Measurements from ENCODE around the gene DDX27. TPM values are rescaled to one million over a fixed set of nuclear protein-coding genes. Genes with fewer than 3 reads are reported as not detected.
"Not testable (repeated sequence)": the region's sequence is repeated elsewhere in the genome, so short reads cannot be mapped to it uniquely, and the experiment has no call there.

Gene DDX27
- total and polyA plus RNA-seq, 2 experiments from 2014 or later = 29.1 to 33.9 TPM

GRCh38 chr20:49215232-49215631 is 4.0 kb upstream of the DDX27 start:
- H3K27ac ChIP-seq = no peak overlapping the region
- no peak overlapping the region for H3K4me2 ChIP-seq
- WGBS (ENCODE audit: low lambda C conversion rate, missing lambda C conversion rate) = 84% methylated on average over 3 of the region's 3 CpGs
- no peak overlapping the region for H2AFZ ChIP-seq
- no peak for TF ChIP-seq EZH2 (IDR thresholded peaks at IDR 0.05; ENCODE audit: borderline replicate concordance)
- no peaks in the 10 kb centered on the region for H3K9me3 ChIP-seq (ENCODE audit: low read depth)
- DNase-seq (ENCODE audit: low spot score) = no peak
- peaks cover 10% of the 10 kb centered on the region for H3K79me2 ChIP-seq
- no peak overlapping the region for H3K4me3 ChIP-seq
- no peaks in the 10 kb centered on the region for H3K4me1 ChIP-seq (ENCODE audit: insufficient read depth)
- no peaks in the 10 kb centered on the region for H3K9me2 ChIP-seq (replicated peaks; ENCODE audit: insufficient read depth)
- H3K36me3 ChIP-seq (replicated peaks; ENCODE audit: insufficient read depth, low read depth) = no peaks in the 10 kb centered on the region
- no peaks in the 10 kb centered on the region for H3K27me3 ChIP-seq
- no peaks in the 10 kb centered on the region for H4K20me1 ChIP-seq (ENCODE audit: insufficient read depth, poor library complexity, severe bottlenecking)

- TF ChIP-seq CTCF (IDR thresholded peaks at IDR 0.05; ENCODE audit: poor library complexity) (peak; percentile 93), EZH2phosphoT487 (IDR thresholded peaks at IDR 0.05; ENCODE audit: low read depth, severe bottlenecking, unreplicated experiment) (no peak), EZH2 (IDR thresholded peaks at IDR 0.05; ENCODE audit: borderline replicate concordance) (no peak)
- no peaks in the 10 kb centered on the region for H4K20me1 ChIP-seq (ENCODE audit: insufficient read depth, poor library complexity, severe bottlenecking)
- 22% methylated on average over 11 of the region's 11 CpGs for WGBS (ENCODE audit: low lambda C conversion rate, missing lambda C conversion rate)
- H3K9me2 ChIP-seq (replicated peaks; ENCODE audit: insufficient read depth) = no peaks in the 10 kb centered on the region
- H3K4me2 ChIP-seq = peak overlapping the region; percentile 68
- H2AFZ ChIP-seq = peak overlapping the region; percentile 28
- H3K9me3 ChIP-seq (ENCODE audit: low read depth) = no peaks in the 10 kb centered on the region
- no peaks in the 10 kb centered on the region for H3K4me1 ChIP-seq (ENCODE audit: insufficient read depth)
- peaks cover 22% of the 10 kb centered on the region for H3K79me2 ChIP-seq
- DNase-seq (ENCODE audit: low spot score) = peak; percentile 97
- H3K36me3 ChIP-seq (replicated peaks; ENCODE audit: insufficient read depth, low read depth) = no peaks in the 10 kb centered on the region
- H3K27ac ChIP-seq = no peak overlapping the region
- H3K27me3 ChIP-seq = no peaks in the 10 kb centered on the region
- H3K4me3 ChIP-seq = no peak overlapping the region
These were observed 2.1 kb upstream of the DDX27 start for GRCh38 chr20:49216991-49217578.

- peak overlapping the region; percentile 30 for H2AFZ ChIP-seq
- not testable (repeated sequence) for H3K9me3 ChIP-seq (ENCODE audit: low read depth); H3K4me3 ChIP-seq; H3K27me3 ChIP-seq; DNase-seq (ENCODE audit: low spot score); H3K36me3 ChIP-seq (replicated peaks; ENCODE audit: insufficient read depth, low read depth); H3K4me1 ChIP-seq (ENCODE audit: insufficient read depth); H4K20me1 ChIP-seq (ENCODE audit: insufficient read depth, poor library complexity, severe bottlenecking); H3K9me2 ChIP-seq (replicated peaks; ENCODE audit: insufficient read depth)
- H3K4me2 ChIP-seq = peak overlapping the region; percentile 60
- H3K79me2 ChIP-seq = peaks cover 22% of the 10 kb centered on the region
- H3K27ac ChIP-seq = peak overlapping the region; percentile 57
- 65% methylated on average over 13 of the region's 13 CpGs for WGBS (ENCODE audit: low lambda C conversion rate, missing lambda C conversion rate)
These were observed 501 bp upstream of the DDX27 start for GRCh38 chr20:49218739-49219090.

GRCh38 chr20:49219924-49220831 is 962 bp downstream of the DDX27 start:
- TF ChIP-seq EZH2phosphoT487 (IDR thresholded peaks at IDR 0.05; ENCODE audit: low read depth, severe bottlenecking, unreplicated experiment) (no peak), CTCF (IDR thresholded peaks at IDR 0.05; ENCODE audit: poor library complexity) (no peak), EZH2 (IDR thresholded peaks at IDR 0.05; ENCODE audit: borderline replicate concordance) (no peak)
- WGBS (ENCODE audit: low lambda C conversion rate, missing lambda C conversion rate) = 75% methylated on average over 27 of the region's 28 CpGs
- Histone ChIP-seq H3K27ac (peak overlapping the region; percentile 60), H3K27me3 (no peaks in the 10 kb centered on the region), H3K4me1 (ENCODE audit: insufficient read depth) (no peaks in the 10 kb centered on the region), H4K20me1 (ENCODE audit: insufficient read depth, poor library complexity, severe bottlenecking) (no peaks in the 10 kb centered on the region), H3K9me3 (ENCODE audit: low read depth) (no peaks in the 10 kb centered on the region), H3K79me2 (peaks cover 22% of the 10 kb centered on the region), H3K36me3 (replicated peaks; ENCODE audit: insufficient read depth, low read depth) (peaks cover 4% of the 10 kb centered on the region), H3K4me2 (peak overlapping the region; percentile 88), H2AFZ (peak overlapping the region; percentile 70), H3K9me2 (replicated peaks; ENCODE audit: insufficient read depth) (no peaks in the 10 kb centered on the region), H3K4me3 (peak overlapping the region; percentile 60)
- DNase-seq (ENCODE audit: low spot score) = no peak
